NCI-H82 treated with DMSO at 0.1 percent for 48 hours (cell line): ENCODE data around the gene ATP8B2.
"Not testable (repeated sequence)": the region's sequence is repeated elsewhere in the genome, so short reads cannot be mapped to it uniquely, and the experiment has no call there.

Source experiments
- DNase-seq: peaks from one replicate; lab custom pipeline; 2025; ENCODE audit not compliant: unreplicated experiment; lab: John Stamatoyannopoulos, UW

Gene ATP8B2

DNA sequence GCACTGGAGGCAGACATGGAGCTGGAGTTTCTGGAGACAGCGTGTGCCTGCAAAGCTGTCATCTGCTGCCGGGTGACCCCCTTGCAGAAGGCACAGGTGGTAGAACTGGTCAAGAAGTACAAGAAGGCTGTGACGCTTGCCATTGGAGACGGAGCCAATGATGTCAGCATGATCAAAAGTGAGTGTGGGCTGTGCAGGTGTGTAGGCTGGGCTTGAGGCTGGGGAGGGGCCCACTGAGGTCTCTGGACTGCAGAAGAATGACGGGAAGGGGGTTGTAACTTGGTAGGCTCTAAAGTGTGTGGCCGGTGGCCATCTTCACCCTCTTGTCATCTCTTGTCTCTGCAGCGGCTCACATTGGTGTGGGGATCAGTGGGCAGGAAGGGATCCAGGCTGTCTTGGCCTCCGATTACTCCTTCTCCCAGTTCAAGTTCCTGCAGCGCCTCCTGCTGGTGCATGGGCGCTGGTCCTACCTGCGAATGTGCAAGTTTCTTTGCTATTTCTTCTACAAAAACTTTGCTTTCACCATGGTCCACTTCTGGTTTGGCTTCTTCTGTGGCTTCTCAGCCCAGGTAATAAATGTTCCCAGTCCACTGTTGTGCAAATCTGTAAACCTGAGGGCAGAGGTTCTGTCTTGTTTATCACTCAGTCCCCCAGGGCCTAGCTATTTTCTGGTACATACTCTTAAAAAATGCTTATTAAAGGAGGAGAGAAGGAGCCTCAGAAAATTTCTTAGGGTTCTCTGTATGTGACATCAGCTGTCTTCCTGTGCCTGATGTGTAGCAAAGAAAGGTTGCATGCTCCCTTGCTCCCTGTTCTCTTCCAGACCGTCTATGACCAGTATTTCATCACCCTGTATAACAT is 19.9 kb downstream of the ATP8B2 start:
- no peak for DNase-seq

DNA sequence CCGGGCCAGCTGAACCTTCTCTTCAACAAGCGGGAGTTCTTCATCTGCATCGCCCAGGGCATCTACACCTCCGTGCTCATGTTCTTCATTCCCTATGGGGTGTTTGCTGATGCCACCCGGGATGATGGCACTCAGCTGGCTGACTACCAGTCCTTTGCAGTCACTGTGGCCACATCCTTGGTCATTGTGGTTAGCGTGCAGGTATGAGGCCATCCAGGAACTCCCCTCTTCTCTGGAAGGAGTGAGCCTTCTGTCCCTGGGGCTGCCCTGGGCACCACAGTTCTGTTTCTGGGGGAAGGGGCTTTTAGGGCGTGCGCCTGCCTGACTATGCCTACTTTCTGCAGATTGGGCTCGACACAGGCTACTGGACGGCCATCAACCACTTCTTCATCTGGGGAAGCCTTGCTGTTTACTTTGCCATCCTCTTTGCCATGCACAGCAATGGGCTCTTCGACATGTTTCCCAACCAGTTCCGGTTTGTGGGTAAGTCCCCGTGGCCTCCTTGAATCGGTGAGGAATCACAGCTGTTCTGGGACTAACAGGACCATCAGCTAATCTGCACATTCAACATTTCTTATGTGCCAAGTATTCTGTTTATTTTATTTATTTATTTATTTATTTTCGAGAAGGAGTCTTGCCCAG is 21.1 kb downstream of the ATP8B2 start:
- DNase-seq = no peak

DNA sequence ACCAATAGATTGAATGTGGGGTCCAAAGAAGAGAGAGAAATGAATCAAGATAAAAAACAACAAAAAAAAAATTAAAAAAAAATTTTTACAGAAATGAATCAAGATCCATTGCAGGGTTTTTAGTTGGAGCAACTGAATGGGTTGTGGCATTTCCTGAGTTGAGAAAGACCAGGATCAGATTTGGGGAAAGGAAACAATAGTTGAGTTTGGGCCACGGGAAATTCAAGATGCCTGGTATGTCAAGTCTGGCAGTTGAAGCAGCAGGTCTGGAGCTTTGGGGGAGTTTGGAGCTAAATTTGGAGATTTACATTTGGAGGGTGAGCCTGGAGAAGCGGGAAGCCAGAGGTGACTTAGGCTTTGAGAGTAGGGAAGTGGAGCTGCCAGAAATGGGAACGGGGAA is 22.6 kb downstream of the ATP8B2 start:
- DNase-seq = no peak

DNA sequence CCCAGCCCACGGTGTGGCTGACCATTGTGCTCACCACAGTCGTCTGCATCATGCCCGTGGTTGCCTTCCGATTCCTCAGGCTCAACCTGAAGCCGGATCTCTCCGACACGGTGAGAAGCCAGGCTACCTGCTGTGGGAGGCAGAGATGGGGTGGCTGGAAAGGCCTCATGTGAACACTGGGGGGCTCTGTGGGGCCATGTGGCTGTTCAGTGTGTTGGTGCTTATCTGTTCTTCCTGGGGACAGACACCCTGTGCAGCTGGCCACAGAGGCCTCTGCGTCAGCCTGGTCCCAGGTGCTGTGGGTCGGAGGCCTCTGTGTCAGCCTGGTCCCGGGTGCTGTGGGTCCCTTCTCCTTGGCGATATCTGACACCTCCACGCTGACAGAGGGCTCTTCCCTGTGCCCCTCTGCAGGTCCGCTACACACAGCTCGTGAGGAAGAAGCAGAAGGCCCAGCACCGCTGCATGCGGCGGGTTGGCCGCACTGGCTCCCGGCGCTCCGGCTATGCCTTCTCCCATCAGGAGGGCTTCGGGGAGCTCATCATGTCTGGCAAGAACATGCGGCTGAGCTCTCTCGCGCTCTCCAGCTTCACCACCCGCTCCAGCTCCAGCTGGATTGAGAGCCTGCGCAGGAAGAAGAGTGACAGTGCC is 23.2 kb downstream of the ATP8B2 start:
- no peak for DNase-seq

DNA sequence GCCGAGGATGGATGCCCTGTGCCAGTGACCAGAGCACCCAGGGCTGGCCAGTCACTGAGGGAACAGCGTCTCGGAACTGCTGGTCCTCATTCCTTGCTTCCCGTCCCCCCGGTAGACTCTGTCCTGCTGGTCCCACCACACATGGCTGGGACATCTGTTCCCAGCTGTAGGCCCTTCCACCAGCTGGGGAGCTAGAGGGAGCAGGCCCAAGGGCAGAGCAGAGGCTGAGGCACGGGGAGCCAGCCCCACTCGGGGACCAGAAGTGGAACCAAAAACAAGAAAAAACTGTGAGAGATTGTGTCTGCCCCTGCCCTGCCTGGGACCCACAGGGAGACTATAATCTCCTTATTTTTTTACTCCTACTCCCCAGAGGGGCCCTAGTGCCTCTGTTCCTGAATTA is 23.8 kb downstream of the ATP8B2 start:
- DNase-seq = no peak

DNA sequence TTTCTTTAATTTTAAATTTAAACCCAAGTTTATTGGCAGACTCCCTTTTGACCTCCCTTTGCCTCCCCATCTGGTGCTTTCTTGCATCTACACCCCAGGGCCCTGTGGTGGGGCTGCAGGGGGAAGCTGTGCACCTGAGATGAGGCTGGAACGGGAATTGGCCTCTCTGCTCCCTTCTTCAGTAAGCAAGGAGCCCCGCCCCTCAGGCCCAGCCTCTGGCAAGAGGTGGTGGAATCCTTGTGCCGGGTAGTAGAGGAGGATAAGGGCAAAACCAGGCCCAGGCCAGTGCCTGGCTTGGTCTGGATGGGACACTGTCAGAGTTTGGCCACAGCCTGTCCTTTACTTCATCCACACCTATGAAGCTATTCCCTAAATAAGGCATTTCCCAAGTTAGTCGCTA is 25.1 kb downstream of the ATP8B2 start:
- no peak for DNase-seq

DNA sequence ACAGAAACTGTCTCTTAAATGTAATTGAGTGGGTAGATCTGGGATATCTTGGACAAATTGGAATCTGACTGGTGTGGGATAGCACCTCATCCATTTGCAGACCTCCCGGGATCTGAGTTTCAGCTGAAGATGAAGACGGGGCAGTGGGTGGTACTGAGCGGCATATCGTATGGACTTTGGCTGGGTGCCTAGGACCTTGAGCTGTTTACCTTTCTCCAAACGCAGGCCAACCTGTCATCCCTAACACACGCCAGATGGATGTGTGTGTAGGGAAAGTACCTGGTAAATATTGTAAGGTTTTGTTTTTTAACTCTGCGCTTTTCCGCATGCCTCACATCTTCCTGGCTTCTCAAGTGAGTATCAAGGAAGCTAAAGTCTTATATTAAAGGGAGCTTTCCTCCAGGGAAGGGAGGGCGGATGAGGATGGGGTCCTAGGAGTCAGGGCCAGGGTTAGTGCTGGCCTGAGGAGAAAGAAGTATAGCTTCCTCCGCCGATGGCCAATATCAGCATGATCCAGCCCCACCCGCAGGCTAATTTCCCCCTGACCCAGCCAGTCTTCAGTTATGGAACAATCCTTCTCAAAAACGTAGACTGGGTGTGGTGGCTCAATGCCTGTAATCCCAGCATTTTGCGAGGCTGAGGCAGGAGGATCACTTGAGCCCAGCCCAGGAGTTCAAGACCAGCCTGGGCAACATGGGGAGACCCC is 26.2 kb downstream of the ATP8B2 start:
- DNase-seq = no peak

DNA sequence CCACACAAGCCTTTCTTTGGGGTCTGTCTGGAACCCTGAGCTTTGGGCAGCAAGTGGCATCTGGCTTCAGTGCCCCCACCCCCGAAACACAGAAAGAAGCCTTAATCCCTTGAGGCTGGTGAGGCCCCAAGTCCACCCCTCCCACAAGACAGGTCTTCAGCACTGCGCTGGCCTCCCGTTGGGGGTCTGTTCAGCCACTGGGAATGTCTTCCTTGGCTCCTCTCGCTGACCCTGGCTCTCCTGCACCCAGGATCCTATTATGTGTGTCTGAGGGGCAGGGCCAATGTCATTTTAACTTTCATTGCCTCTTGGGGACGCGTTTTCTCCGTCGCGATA is 26.9 kb downstream of the ATP8B2 start:
- DNase-seq = no peak

DNA sequence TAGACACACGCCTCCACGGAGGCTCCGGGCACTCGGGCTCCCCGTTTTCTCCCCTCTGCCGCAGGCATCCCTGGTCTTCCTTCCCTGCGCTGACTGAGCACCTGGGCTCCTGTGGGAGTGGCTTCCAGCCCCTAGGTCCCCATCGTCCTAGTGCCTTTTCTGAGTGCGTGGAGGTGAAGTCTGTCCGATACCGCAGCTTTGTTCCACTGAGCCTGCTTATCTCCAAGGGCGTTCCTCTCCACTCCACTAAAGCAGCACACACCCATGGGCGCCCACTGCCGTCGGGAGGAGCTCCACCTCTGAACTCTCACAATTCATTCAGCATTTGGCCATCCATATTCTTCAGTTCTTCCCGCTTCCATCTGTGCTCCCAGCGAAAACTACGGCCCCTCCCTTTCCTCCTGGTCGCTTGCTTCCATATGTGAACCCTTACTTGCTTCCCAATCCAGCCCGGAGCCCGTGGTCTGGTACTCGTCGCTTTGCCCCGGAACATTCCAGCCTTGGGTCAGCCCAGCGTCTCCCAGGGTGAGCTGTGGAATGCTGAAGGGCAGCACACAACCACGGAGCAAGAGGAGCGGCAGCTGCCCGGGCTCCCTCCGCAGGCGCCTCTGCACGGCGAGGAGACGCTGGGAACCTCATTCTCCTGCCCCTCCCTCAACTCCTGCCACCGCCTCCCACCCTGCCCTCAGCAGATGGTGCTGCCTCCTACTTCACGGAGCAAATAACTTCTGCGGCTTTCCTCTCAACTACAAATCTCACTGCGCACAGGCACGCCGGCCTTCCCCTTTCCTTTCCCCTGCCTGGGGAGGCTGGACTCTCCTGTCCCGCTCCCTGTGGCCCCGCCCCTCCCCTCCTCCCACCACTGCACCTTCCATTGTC is 27.5 kb downstream of the ATP8B2 start:
- peak; percentile 65 for DNase-seq

DNA sequence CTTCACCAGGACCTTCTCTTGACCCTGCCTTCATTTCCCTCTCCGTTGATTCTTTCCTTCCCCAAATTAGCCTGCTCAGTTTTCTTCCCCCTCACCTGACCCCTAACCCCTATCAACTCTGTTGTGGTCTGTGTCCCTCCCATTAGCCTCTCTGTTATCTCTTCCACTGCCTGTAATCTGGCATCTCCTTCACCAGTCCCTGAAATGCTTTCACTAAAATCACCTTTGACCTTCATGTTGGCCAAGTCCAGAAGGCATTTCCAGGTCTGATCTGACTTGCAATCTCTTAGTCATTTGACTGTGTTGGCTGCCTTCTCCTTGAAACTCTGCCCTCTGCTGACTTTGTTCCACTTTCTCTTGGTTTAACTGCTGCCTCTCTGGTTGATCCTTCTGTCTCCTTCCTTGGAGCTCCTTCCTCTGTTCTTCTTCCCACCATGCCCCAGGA is 28.2 kb downstream of the ATP8B2 start:
- DNase-seq = no peak

DNA sequence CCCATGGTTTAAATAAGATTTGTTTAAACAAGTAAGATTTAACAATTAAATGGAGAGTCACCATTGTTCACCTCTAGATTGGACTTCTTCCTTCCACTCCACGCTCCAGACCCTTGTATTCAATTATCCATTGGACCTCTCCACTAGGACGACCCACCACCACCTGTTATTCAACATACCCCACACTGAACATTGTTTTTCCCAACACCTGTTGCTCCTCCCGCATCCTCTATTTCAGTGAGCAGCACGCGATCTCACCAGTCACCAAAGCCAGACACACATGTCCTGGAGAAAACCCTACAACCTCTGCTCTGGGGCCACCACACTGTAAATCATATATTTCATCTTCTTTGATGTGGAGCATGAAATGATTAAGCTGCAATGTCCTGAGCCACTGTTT is 28.6 kb downstream of the ATP8B2 start:
- no peak for DNase-seq

DNA sequence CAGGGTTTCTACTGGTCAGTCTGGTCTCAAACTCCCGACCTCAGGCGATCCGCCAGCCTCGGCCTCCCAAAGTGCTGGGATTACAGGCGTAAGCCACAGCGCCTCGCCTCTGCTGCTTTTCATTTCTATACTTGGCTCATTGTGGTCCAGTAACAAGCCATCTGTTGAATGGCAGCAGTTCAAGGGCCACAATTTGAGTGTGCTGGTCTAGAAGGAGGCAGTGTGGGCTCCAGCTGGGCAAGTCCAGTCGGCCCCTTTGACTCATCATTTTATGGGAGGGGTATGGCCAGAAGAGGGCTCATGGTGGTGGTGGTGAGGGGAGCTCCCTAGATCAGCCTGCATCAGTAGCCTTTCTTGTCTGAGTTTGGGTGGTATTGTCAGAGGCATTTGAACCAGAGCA is 33.2 kb downstream of the ATP8B2 start:
- DNase-seq = no peak

DNA sequence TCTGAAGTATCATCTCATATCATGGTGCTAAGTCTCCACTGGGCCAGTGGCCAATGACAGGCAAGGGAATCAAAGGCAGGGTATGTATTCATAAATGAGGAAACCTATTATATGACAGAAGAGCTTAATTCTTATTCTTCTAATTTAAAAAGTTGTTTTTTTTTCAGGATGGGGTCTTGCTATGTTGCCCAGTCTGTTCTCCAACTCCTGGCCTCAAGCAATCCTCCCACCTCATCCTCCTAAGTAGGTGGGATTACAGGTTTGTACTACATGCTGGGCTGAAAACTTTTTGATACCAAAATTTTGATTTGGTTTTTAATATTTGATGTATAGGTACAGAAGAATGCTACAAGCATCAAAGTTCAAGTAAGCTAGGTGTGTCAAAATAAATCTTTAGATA is 35.0 kb downstream of the ATP8B2 start:
- DNase-seq = no peak

DNA sequence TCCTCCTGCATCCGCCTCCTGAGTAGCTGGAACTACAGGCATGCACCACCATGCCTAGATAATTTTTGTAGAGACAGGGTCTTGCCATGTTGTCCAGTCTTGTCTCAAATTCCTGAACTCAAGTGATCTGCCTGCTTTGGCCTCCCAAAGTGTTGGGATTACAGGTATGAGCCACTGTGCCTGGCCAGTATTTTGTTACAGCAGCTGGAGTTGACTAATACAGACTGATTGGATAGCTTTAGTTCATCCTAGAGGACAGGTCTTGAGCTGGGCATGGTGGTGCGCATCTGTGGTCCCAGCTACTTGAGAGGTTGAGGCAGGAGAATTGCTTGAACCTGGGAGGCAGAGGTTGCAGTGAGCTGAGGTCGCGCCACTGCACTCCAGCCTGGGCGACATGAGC is 35.6 kb downstream of the ATP8B2 start:
- not testable (repeated sequence) for DNase-seq

DNA sequence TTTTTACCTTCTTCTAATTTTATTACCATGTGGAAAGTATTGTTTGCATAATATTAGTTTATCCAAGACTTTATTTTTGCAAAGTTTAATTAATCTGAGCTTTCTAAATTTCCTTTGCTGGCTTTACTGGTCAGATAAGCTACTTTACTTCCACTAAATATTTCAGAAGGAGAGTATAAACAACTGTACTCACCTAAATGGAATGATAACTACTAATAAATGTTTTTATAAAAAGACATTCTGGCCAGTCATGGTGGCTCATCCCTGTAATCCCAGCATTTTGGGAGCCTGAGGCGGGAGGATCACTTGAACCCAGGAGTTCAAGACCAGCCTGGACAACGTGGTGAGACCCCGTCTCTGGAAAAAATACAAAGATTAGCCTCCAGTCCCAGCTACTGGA is 36.0 kb downstream of the ATP8B2 start:
- DNase-seq = no peak

DNA sequence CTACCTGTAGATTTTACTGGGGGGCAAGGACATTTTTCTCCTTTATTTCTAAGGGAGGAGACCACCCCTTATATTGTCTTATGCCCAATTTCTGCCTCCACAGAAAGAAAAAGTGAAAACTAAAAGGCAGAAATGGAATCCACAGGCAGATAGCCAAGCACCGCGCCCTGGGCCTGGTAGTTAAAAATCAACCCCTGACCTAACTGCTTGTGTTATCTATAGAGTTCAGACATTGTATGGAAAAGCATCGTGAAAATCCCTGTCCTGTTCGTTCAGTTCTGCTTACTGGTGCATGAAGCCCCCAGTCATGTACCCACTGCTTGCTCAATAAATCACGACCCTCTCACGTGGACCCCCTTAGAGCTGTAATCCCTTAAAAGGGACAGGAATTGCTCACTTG is 46.1 kb downstream of the ATP8B2 start:
- no peak for DNase-seq

DNA sequence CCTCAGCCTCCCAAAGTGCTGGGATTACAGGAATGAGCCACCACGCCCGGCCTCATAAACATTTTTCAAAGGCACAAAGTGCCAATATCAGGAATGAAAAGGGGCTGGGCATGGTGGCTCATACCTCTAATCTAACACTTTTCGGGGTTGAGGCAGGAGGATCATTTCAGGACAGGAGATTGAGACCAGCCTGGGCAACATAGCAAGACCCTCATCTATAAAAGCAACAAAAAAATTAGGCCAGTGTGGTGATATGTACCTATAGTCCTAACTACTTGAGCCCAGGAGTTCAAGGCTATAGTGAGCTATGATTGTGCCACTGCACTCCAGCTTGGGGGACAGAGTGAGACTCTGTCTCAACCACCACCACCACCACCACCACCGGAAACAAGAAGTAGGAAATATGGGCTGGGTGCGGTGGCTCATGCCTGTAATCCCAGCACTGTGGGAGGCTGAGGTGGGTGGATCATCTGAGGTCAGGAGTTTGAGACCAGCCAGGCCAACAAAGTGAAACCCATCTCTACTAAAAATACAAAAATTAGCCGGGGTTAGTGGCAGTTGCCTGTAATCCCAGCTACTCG is 48.5 kb downstream of the ATP8B2 start:
- not testable (repeated sequence) for DNase-seq

DNA sequence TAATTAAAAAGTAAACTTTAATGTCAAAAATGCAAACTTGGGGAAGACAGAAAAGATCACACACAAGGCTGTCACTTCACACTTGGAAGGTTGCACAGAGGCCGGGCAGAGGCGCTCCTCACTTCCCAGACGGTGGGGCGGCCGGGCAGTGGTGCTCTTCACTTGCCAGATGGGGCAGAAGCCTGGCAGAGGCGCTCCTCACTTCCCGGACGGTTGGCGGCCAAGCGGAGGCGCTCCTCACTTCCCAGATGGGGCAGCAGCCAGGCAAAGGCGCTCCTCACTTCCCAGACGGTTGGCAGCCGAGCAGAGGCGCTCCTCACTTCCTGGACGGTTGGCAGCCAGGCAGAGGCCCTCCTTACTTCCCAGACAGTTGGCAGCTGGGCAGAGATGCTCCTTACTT is 54.0 kb downstream of the ATP8B2 start:
- DNase-seq = no peak

DNA sequence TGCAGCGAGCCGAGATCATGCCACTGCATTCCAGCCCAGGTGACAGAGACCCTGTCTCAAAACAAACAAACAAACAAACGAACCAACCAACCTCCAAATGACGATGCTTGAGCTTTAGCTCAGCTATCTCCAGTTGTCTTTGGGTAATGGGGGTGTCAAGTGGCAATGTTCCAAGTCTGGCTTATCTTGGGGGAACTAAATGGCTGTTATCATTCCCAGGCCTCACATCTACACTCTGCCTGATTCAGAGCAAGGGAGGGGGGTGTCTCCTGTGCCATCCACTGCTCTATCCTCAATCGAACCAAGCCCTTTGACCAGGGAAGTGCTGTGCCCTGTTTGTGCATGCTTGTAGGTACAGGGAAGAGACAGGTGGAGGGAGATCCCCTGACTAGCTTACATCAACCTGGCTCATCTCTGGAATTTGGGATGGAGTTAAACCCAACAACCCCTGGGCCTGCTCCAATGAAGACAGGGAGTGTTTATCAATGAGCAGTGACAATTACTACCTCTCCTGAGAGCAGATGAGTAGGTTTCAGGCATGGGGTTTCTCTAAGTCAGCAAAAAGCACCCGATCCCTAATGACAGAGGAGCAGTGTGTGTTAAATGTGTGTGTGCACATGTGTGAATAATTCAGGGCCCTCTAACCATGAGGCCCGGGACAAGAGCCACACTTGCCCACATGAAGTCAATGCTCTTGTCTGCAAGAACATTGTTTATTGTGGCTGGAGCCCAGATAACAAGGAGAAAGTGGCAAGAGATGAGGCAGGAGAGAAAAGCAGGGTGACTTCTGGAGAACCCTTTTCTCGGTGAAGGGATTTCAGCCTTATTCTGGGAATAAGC is 59.5 kb downstream of the ATP8B2 start:
- no peak for DNase-seq
